Inferior parietal cortex (tissue), 1 donor: ENCODE results near the gene SYT8.

Source experiments
- DNase-seq: peaks from one replicate; pipeline ENCODE4 v3.0.0-alpha.2; 2016; ENCODE audit errors: extremely low spot score

The SYT8 gene

GRCh38 chr11:1845561-1846452 lies 11.0 kb downstream of the SYT8 start:
- no peak for DNase-seq

- DNase-seq = no peak
Observed at GRCh38 chr11:1846453-1846932, 11.7 kb downstream of the SYT8 start.

GRCh38 chr11:1847006-1847735 lies 12.4 kb downstream of the SYT8 start:
- DNase-seq = no peak

- no peak for DNase-seq
Observed at GRCh38 chr11:1847926-1848639, 13.3 kb downstream of the SYT8 start.

GRCh38 chr11:1848640-1849430 lies 14.0 kb downstream of the SYT8 start:
- no peak for DNase-seq

GRCh38 chr11:1851468-1852180 lies 16.8 kb downstream of the SYT8 start:
- DNase-seq = no peak

DNA sequence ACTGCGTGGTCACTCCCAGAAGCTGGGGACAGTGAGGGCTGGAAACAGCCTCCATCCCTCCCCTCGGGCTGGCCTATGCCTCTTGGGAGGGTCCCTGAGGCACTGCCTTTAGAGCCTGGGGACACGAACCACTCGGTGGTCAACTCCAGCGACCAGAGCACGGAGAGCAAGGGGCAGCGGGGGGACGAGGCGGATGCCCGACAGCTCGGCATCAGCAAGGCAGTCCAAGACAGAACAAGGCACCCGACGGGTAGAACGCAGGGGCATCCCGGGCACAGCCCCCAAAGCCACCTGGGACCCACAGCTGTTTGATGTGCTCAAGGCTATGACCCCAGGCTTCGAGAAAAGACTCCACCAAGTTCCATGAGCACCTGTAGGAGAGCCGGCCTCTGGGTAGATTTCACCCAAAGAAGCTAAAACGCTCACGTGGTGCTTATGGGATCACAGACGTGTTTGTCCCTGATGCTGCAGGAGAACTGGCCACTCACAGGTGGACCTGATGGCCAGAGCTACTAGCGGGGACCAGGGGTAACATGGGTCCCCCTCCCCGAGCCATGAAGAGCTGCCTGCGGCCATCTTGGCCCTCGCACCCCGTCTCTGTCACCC lies 17.6 kb downstream of the SYT8 start:
- DNase-seq = no peak

GRCh38 chr11:1852877-1853276 lies 18.1 kb downstream of the SYT8 start, which contains the start of gene LSP1:
TSS of gene LSP1 (plus strand) at chr11:1853084. CDS start at chr11:1853145, 61 bp downstream.
- DNase-seq = no peak

- no peak for DNase-seq
Observed at GRCh38 chr11:1853376-1854131, 18.8 kb downstream of the SYT8 start.

- DNase-seq = no peak
Observed at GRCh38 chr11:1854132-1854948, 19.6 kb downstream of the SYT8 start.

- no peak for DNase-seq
Observed at GRCh38 chr11:1854949-1855885, 20.4 kb downstream of the SYT8 start.

DNA sequence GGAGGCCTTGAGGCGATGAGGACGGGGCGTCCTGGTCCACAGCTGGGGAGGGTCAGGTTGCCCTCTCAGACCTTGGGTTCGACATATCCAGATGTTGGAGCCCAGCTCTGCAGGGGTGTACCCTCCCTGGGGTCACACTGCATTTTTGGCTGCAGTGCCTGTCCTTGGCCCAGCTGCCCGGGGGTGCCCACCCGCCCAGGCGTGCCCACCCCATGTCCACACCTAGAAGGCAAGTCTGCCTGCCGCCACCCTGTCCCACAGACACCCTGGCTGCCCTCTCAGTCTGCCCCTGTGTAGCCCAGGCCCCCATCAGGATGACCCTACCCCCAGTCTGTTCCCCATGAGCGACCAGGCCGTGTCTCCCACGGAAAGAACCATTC lies 21.1 kb downstream of the SYT8 start:
- DNase-seq = no peak

DNA sequence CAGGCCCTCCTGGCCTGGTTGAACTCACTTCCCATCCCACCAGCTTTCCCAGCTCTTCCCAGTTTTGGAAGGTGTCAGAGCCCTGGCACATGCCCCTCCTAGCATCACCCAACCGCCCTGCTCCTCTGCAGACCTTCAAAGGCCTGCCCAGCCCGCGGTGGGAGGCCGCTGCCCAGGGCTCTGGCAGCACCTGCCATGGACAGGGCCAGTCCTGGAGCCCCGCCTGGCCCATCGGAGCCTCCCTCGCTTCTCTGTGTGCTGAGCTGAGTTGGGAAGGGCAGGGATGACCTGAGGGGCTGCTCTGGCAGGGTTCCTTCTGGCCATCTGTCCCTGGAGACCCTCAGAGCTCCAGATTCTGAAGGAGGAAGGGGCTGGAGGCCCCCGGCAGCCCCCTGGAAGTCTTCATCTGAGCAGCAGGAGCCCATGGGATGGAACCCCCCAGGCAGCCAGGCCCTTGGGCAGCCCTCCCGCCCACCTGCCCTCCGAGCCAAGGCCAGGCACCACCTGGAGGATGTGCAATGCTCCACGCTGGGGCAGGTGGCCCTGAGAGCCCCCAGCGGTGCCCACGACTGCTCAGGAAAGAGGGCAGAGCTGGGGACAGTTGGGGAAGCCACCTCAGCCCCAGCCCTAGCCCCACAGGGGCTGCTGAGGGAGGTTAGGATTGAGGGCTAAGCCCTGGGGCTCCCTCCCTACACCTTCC lies 21.7 kb downstream of the SYT8 start:
- DNase-seq = no peak

GRCh38 chr11:1857064-1857463 lies 22.3 kb downstream of the SYT8 start:
- DNase-seq = no peak

GRCh38 chr11:1858154-1858553 lies 23.4 kb downstream of the SYT8 start:
- no peak for DNase-seq

DNA sequence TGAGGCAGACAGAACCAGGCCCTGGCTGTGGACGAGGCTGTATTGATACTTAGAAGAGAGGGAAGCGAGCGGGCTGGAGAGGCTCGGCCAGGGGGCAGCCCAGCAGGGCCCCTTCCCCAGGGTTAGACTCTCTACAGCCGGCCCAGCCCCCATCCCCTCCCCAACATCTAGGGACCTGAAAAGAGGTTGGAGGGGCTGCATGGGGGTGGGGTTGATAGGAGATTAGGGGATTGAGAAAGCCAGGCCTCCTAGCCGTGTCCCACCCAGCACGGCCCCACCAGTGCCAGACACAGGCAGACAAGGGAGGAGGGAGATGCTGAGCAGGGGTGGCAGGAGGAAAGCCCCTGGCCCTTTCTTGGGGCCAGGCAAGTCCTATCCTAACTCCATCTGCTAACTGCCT lies 23.8 kb downstream of the SYT8 start:
- no peak for DNase-seq

DNA sequence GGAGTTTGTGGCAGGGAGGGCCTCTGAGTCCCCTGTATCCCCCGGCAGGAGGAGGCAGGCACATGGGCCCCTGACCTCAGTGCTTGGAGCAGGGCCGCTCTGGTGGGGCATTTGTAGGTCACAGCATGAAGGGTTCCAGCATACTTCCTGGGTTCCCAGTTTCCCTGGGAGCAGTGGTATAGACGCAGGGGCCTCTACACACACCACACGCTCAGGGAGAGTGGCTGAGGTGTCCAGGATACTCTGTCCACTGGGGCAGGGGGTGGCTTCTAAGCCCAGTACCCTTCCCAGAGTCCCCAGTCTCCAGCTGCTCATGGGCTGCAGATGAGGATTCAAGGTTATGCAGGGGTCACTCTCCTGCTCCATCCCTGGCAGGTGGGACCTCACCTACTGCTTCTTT lies 24.2 kb downstream of the SYT8 start:
- no peak for DNase-seq
